A673 (cell line): ENCODE results near the gene MDFIC2.

Source experiments
- EZH2 ChIP-seq: fragments of 200-600 bp; sonication (generic); IDR thresholded peaks from 2 replicates; pipeline ENCODE4 v1.6.1; 2017; ENCODE audit warnings: borderline replicate concordance, low read depth, mild to moderate bottlenecking, mixed read lengths, antibody characterized with exemption, low read length; ENCODE audit not compliant: poor library complexity, severe bottlenecking
- TF ChIP-seq, protein P1 (sequence below): fragments of 300-800, 200-600 bp; sonication (generic); conservative IDR thresholded peaks from 2 replicates; pipeline ENCODE4 v1.5.1; 2017; ENCODE audit warnings: low read depth, mild to moderate bottlenecking, antibody characterized with exemption, low read length, moderate library complexity, mixed read lengths

DNA sequence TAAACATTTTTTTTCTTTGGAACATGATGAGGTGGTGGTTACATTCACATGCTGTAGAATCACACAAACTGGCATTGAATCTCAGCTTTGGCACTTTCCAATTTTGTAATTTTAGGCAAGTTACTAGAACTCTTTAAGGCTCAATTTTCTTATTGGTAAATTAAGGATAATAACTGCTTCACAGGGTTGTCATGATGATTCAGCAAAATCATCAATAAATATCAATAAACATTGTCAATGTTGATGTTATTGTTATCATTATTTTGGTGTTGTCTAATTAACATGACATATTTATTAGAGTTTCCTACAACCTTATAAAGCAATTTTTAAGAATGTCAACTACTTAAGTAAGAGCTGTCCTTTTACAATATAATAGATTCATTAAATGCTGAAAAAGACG, 1.6 kb downstream of the MDFIC2 start:
- TF ChIP-seq EZH2, result no peak
- TF ChIP-seq, protein P1, sequence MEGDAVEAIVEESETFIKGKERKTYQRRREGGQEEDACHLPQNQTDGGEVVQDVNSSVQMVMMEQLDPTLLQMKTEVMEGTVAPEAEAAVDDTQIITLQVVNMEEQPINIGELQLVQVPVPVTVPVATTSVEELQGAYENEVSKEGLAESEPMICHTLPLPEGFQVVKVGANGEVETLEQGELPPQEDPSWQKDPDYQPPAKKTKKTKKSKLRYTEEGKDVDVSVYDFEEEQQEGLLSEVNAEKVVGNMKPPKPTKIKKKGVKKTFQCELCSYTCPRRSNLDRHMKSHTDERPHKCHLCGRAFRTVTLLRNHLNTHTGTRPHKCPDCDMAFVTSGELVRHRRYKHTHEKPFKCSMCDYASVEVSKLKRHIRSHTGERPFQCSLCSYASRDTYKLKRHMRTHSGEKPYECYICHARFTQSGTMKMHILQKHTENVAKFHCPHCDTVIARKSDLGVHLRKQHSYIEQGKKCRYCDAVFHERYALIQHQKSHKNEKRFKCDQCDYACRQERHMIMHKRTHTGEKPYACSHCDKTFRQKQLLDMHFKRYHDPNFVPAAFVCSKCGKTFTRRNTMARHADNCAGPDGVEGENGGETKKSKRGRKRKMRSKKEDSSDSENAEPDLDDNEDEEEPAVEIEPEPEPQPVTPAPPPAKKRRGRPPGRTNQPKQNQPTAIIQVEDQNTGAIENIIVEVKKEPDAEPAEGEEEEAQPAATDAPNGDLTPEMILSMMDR, result no peak
